Neuron (in vitro differentiated cells): ENCODE data around the gene MAML3.
A peak's percentile ranks its signal among the peaks of the same experiment; 100 is the strongest.

Source experiments
- H2AFZ ChIP-seq: one replicate; pipeline ENCODE4 v1.6.1; 2013; ENCODE audit warnings: low read depth, mild to moderate bottlenecking, inconsistent platforms, low read length, moderate library complexity
- H3K27me3 ChIP-seq: one replicate; pipeline ENCODE4 v1.6.1; 2013; ENCODE audit warnings: low read length; ENCODE audit not compliant: insufficient read depth
- H3K36me3 ChIP-seq: one replicate; pipeline ENCODE4 v1.6.1; 2013; ENCODE audit warnings: low read length; ENCODE audit not compliant: insufficient read depth
- H3K4me1 ChIP-seq: one replicate; pipeline ENCODE4 v1.6.1; 2013; ENCODE audit warnings: low read length; ENCODE audit not compliant: insufficient read depth
- H3K4me3 ChIP-seq: 2 replicates; pipeline ENCODE4 v1.5.1; 2013; ENCODE audit warnings: mild to moderate bottlenecking, low read length, moderate library complexity
- H3K9me3 ChIP-seq: one replicate; pipeline ENCODE4 v1.6.1; 2013; ENCODE audit warnings: low read length

Gene MAML3

DNA sequence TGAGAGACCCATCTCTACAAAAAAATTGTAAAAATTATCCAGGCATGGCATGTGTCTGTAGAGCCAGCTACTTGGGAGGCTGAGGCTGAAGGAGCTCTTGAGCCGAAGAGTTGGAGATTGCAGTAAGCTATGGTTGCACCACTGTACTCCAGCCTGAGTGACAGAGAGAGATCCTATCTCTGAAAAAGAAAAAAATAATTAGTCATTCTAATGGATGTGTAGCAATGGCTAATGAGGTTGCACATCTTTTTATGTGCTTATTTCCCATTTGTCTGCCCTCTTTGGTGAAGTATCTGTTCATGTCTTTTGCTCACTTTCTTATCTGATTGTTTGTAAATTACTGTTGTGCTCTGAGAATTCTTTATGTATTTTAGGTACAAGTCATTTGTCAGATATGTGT is 19.0 kb upstream of the MAML3 start:
- no peaks in the 10 kb centered on the region for H3K9me3 ChIP-seq

DNA sequence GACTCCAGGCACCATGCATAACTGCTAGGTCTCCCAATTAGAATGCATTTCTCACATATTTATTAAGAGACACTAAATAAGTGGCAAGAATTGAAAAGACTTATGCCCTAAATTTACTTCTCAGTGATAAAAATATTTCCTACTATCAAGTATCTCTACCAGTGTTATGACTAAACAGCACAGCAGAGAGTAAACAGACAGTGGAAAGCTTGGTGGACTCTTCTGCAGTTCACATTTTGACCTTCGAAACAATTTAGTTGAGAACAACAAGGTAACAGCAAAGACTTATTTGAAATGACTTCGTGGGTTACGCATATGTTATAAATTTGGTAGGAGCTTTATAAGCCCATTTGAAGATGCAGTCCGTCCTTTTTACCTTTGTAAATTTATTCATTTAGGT is 16.3 kb upstream of the MAML3 start:
- no peaks in the 10 kb centered on the region for H3K9me3 ChIP-seq
- no peaks in the 10 kb centered on the region for H3K4me1 ChIP-seq
- peaks cover 5% of the 10 kb centered on the region for H3K27me3 ChIP-seq
- no peak overlapping the region for H2AFZ ChIP-seq
- no peak overlapping the region for H3K4me3 ChIP-seq
- no peaks in the 10 kb centered on the region for H3K36me3 ChIP-seq

More for the DNA sequence above, 19.0 kb upstream of the MAML3 start:
- Histone ChIP-seq H2AFZ (no peak overlapping the region), H3K36me3 (no peaks in the 10 kb centered on the region), H3K4me3 (no peak overlapping the region), H3K4me1 (no peaks in the 10 kb centered on the region), H3K27me3 (peaks cover 5% of the 10 kb centered on the region)

GRCh38 chr4:140168936-140169335 is 15.0 kb upstream of the MAML3 start:
- no peaks in the 10 kb centered on the region for H3K36me3 ChIP-seq
- no peaks in the 10 kb centered on the region for H3K27me3 ChIP-seq
- H3K9me3 ChIP-seq: no peaks in the 10 kb centered on the region
- H2AFZ ChIP-seq: no peak overlapping the region
- no peaks in the 10 kb centered on the region for H3K4me1 ChIP-seq
- H3K4me3 ChIP-seq: no peak overlapping the region

DNA sequence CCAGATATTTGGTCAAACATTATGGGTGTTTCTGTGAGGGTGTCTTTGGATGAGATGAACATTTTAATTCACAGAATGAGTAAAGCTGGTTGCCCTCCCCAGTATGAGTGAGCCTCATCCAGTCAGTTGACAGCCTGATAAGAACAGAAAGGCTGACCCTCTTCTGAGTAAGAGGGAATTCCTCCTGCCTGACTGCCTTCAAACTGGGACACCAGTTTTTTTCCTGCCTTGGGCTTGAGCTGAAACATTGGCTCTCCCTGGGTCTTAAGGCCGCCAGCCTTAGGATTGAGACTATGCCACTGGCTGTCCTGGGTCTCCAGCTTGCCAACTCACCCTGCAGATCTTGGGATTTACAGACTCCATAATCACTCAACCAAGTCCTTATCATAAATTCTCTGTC is 14.5 kb upstream of the MAML3 start:
- H3K9me3 ChIP-seq: no peaks in the 10 kb centered on the region
- no peak overlapping the region for H3K4me3 ChIP-seq
- peaks cover 2% of the 10 kb centered on the region for H3K4me1 ChIP-seq
- H3K27me3 ChIP-seq: no peaks in the 10 kb centered on the region
- no peaks in the 10 kb centered on the region for H3K36me3 ChIP-seq
- H2AFZ ChIP-seq: no peak overlapping the region

DNA sequence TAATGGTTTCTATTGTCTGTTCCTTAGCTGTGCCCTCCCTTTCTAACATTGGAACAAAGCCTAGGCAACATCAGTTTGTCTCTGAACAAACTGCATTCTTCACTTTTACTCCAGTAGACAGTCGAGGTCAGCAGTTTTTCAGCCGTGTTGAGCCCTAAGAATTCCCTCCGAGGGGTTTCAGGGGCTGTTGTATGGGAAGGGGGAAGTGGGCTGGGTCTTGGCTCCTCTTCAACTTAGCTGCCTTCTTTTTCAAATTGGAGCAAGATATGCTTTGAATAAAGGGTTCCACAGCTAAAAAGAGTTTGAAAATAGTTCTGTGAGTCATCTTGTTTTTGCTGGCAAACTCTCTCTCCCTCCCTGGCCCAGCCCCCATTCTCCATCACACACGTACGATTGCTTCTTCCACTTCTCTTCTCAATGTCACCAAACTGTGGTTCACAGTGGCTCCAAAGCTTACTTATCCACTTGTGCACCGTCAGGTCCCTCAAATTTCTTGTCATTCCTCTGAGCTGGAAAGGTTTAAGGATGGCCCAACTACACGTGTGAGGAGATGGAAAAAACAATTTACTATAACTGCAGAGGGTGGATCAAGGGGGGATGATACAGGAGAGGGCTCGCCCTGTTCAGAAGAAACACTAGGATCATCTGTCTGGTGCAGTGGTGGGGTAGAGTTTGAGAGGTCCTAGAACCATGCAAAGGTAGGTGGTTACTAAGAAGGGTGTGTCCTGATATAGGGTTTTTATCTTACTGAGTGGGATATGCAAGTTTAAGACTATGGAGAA is 9.2 kb upstream of the MAML3 start:
- no peak overlapping the region for H3K4me3 ChIP-seq
- no peaks in the 10 kb centered on the region for H3K9me3 ChIP-seq

GRCh38 chr4:140162596-140162995 is 8.6 kb upstream of the MAML3 start:
- Histone ChIP-seq H3K27me3 (no peaks in the 10 kb centered on the region), H3K9me3 (no peaks in the 10 kb centered on the region), H3K4me3 (no peak overlapping the region), H3K4me1 (peaks cover 6% of the 10 kb centered on the region), H2AFZ (no peak overlapping the region), H3K36me3 (no peaks in the 10 kb centered on the region)

More for the DNA sequence above, 9.2 kb upstream of the MAML3 start:
- Histone ChIP-seq H3K4me1 (peaks cover 6% of the 10 kb centered on the region), H3K27me3 (no peaks in the 10 kb centered on the region), H2AFZ (no peak overlapping the region), H3K36me3 (no peaks in the 10 kb centered on the region)

GRCh38 chr4:140158365-140159030 is 4.5 kb upstream of the MAML3 start:
- Histone ChIP-seq H3K4me3 (no peak overlapping the region), H3K27me3 (no peaks in the 10 kb centered on the region), H3K36me3 (no peaks in the 10 kb centered on the region), H3K9me3 (no peaks in the 10 kb centered on the region), H2AFZ (no peak overlapping the region), H3K4me1 (peaks cover 9% of the 10 kb centered on the region)

- no peak overlapping the region for H3K4me3 ChIP-seq
- H3K4me1 ChIP-seq: peaks cover 5% of the 10 kb centered on the region
- no peak overlapping the region for H2AFZ ChIP-seq
- H3K27me3 ChIP-seq: no peaks in the 10 kb centered on the region
- no peaks in the 10 kb centered on the region for H3K9me3 ChIP-seq
- no peaks in the 10 kb centered on the region for H3K36me3 ChIP-seq
These were observed 3.4 kb upstream of the MAML3 start for GRCh38 chr4:140157341-140157740.

DNA sequence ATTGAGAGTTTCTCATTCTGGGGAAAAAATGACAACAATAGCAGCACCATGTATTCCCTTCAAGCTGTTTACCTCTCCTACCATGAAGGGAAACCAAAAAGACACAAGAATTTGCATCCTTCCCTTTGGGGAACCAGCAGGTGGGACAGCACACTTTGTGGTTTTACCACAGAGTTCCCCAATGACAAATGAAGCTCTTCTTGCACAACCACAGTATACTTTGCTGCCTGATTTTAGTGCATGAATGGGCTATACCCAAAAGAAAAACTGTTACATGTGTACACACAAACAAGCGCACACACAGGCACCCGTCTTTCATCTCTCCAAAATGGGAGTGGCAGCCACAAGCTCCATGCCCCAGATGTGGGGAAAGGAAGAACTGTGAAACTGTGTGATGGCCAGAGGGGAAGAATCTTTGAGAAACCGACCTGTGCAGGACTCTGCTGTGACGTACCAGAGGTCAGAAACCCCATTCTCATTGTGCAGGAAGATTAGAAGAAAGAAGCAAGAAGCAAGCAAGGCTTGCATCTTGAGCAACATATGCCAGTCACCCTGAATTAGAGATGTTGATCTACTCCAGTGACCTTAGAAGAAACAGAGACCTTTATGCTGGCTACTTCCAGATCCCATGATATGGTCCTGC is 2.7 kb upstream of the MAML3 start:
- no peak overlapping the region for H2AFZ ChIP-seq
- H3K4me3 ChIP-seq: no peak overlapping the region
- H3K4me1 ChIP-seq: peaks cover 5% of the 10 kb centered on the region
- no peaks in the 10 kb centered on the region for H3K9me3 ChIP-seq
- H3K27me3 ChIP-seq: no peaks in the 10 kb centered on the region
- H3K36me3 ChIP-seq: no peaks in the 10 kb centered on the region

- Histone ChIP-seq H3K4me3 (peak overlapping the region; percentile 85), H3K27me3 (no peaks in the 10 kb centered on the region), H3K4me1 (peaks cover 6% of the 10 kb centered on the region), H3K9me3 (no peaks in the 10 kb centered on the region), H3K36me3 (no peaks in the 10 kb centered on the region), H2AFZ (peak overlapping the region; percentile 97)
These were observed 548 bp upstream of the MAML3 start for GRCh38 chr4:140154572-140154891.

GRCh38 chr4:140153419-140153717 is 616 bp downstream of the MAML3 start:
- Histone ChIP-seq H3K4me3 (peak overlapping the region; percentile 85), H2AFZ (peak overlapping the region; percentile 71), H3K27me3 (no peaks in the 10 kb centered on the region), H3K9me3 (no peaks in the 10 kb centered on the region), H3K4me1 (peaks cover 18% of the 10 kb centered on the region), H3K36me3 (no peaks in the 10 kb centered on the region)

DNA sequence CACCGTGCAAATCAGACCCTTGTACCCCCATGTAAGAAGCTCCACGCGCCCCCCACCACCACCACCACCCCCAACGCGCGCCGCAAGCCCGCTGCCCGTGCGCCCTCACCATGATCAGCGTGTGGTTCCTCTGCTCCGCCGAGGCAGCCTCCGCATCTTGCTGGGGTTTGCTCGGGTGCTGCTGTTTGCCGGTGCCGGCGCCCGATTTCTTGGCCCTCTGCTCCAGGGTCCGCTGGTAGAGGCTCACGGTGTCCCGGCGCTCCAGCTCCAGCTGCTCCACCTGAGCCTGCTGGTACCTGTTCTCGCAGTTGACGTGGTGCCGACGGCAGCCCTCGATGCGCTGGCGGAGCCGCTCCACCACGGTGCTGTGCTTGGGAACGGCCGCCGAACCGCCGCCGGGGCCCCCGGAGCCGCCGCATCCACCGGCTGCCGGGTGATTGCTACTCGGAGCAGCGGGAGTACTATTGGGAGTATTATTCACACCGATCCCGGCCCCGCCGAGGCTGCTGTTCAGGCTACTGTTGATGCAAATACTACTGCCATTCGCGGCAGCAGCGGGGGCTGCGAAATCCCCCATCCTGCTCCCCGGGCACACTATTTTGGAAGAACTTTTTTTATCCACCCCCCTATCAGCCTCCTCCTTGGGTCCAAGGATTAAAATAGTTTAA is 1.1 kb downstream of the MAML3 start:
- Histone ChIP-seq H2AFZ (peak overlapping the region; percentile 71), H3K4me3 (peak overlapping the region; percentile 85), H3K4me1 (peaks cover 19% of the 10 kb centered on the region), H3K36me3 (no peaks in the 10 kb centered on the region), H3K27me3 (no peaks in the 10 kb centered on the region), H3K9me3 (no peaks in the 10 kb centered on the region)

GRCh38 chr4:140152013-140152703 is 1.8 kb downstream of the MAML3 start:
- Histone ChIP-seq H3K4me3 (peak overlapping the region; percentile 85), H3K9me3 (no peaks in the 10 kb centered on the region), H2AFZ (peak overlapping the region; percentile 71), H3K36me3 (no peaks in the 10 kb centered on the region), H3K27me3 (no peaks in the 10 kb centered on the region), H3K4me1 (peaks cover 26% of the 10 kb centered on the region)
